ENCODE measurements around the gene TRPT1.

Gene TRPT1

GRCh38 chr11:64225608-64226506 is at the start of gene TRPT1, which contains the start of gene NUDT22:
TRPT1 (minus strand) TSS chr11:64226186; CDS start chr11:64225860, 326 bp downstream.
NUDT22 (plus strand) TSS chr11:64226274; CDS start chr11:64226653, 379 bp downstream.
- peak; percentile 93 for DNase-seq (ENCODE audit: low spot score)

GRCh38 chr11:64275031-64275800 is 49.2 kb upstream of the TRPT1 start:
- no peak for DNase-seq (ENCODE audit: low spot score)

GRCh38 chr11:64269540-64270220 is 43.7 kb upstream of the TRPT1 start:
- peak; percentile 99 for DNase-seq (ENCODE audit: low spot score)

GRCh38 chr11:64268893-64269539 is 43.0 kb upstream of the TRPT1 start:
- DNase-seq (ENCODE audit: low spot score): peak; percentile 50

GRCh38 chr11:64268025-64268892 is 42.3 kb upstream of the TRPT1 start:
- no peak for DNase-seq (ENCODE audit: low spot score)

- DNase-seq (ENCODE audit: low spot score): no peak
These were observed 41.4 kb upstream of the TRPT1 start for GRCh38 chr11:64267207-64267945.

- no peak for DNase-seq (ENCODE audit: low spot score)
These were observed 40.4 kb upstream of the TRPT1 start for GRCh38 chr11:64266339-64266738.

- no peak for DNase-seq (ENCODE audit: low spot score)
These were observed 39.5 kb upstream of the TRPT1 start for GRCh38 chr11:64265176-64266160.

GRCh38 chr11:64264371-64264852 is 38.4 kb upstream of the TRPT1 start:
- no peak for DNase-seq (ENCODE audit: low spot score)

- DNase-seq (ENCODE audit: low spot score): no peak
These were observed 37.9 kb upstream of the TRPT1 start for GRCh38 chr11:64263947-64264317.

GRCh38 chr11:64263021-64263946 is 37.3 kb upstream of the TRPT1 start:
- no peak for DNase-seq (ENCODE audit: low spot score)

GRCh38 chr11:64262271-64263002 is 36.5 kb upstream of the TRPT1 start:
- no peak for DNase-seq (ENCODE audit: low spot score)

GRCh38 chr11:64261556-64262080 is 35.6 kb upstream of the TRPT1 start:
- no peak for DNase-seq (ENCODE audit: low spot score)

GRCh38 chr11:64260147-64260708 is 34.2 kb upstream of the TRPT1 start:
- DNase-seq (ENCODE audit: low spot score): no peak

- DNase-seq (ENCODE audit: low spot score): no peak
These were observed 33.6 kb upstream of the TRPT1 start for GRCh38 chr11:64259533-64260067.

- no peak for DNase-seq (ENCODE audit: low spot score)
These were observed 33.1 kb upstream of the TRPT1 start for GRCh38 chr11:64258946-64259532.

Data from NAMALWA (cell line).